Activated T-helper 2 cell treated with anti-CD3 and anti-CD28 coated beads, Interferon-gamma antibody, Interleukin-2, Interleukin-4, amounts not matched to agents 10 μg/mL and 5 μg/mL and 100 μg/mL, durations not matched to agents 14 hours and 24 hours and 36 hours (primary cell): ENCODE results near the gene HARBI1. TPM values are rescaled to one million over a fixed set of nuclear protein-coding genes. Genes with fewer than 3 reads are reported as not detected.

ENCODE experiments used
- DNase-seq: peaks from one replicate; pipeline ENCODE4 v3.0.0; 2021; ENCODE audit warnings: low spot score
- H3K27ac Mint-ChIP-seq: one replicate; pipeline ENCODE4 v1.8.0; 2021; ENCODE audit warnings: mixed read lengths
- H3K27me3 Mint-ChIP-seq: one replicate; pipeline ENCODE4 v1.8.0; 2021; ENCODE audit warnings: low read depth, mixed read lengths
- H3K36me3 Mint-ChIP-seq: one replicate; pipeline ENCODE4 v1.8.0; 2021; ENCODE audit warnings: low read depth, mixed read lengths
- H3K4me1 Mint-ChIP-seq: one replicate; pipeline ENCODE4 v1.8.0; 2021; ENCODE audit warnings: low read depth, mixed read lengths
- H3K4me3 Mint-ChIP-seq: one replicate; pipeline ENCODE4 v1.8.0; 2021; ENCODE audit warnings: low read depth, mild to moderate bottlenecking, moderate library complexity, mixed read lengths
- H3K9me3 Mint-ChIP-seq: one replicate; pipeline ENCODE4 v1.8.0; 2021; ENCODE audit warnings: mixed read lengths
- intact Hi-C: fragments of 100-400 bp; cut with micrococcal nuclease; formaldehyde crosslinking; loops from one replicate; pipeline ENCODE4 v1.15.1; 2023
- total RNA-seq: library from RNA; stranded (reverse); gene quantifications from 2 replicates; pipeline ENCODE4 v1.2.3, GENCODE V29; 2022

The HARBI1 gene
- total RNA-seq, 1 donor from 2014 or later, result 4.7 TPM

DNA sequence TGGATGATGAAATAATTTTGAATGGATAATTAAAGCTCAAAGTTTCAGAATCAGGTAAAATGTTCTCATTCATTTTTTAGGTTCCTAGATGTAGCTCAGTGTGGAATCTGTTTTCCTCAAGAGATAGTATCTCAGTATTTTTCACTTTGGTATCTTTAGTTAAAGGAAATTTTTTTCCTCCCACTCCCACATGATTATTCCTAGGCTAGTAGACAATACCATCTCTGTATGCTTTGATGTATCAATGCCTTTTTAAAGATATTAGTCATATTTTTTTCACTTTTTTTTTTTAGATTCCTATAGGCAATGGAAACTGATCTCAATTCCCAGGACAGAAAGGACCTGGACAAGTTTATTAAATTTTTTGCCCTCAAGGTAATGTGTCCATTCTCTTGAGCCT, 27.0 kb upstream of the HARBI1 start:
- intact Hi-C loops, result no loop called here
- Mint-ChIP-seq H3K4me3 (no peak overlapping the region), H3K9me3 (peaks cover 7% of the 10 kb centered on the region), H3K27ac (no peak overlapping the region), H3K27me3 (no peaks in the 10 kb centered on the region), H3K36me3 (peaks cover 59% of the 10 kb centered on the region), H3K4me1 (peaks cover 8% of the 10 kb centered on the region)
- no peak for DNase-seq

DNA sequence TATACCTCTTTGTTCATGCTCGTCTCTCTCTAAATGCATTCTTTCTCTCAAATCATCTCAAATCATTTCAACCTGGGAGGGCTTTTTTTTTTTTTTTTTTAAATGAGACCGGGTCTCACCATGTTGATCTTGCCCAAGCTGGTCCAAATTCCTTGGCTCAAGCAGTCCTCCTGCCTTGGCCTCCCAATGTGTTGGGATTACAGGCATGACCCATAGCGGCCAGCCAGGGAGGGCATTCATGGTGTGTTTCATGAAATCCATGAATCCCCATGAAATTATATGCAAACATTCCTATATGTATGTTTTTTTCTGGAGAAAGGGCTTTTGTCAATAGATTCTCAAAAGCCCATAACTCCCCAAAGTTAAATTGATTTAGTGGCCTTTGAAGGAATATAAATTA, 26.5 kb upstream of the HARBI1 start:
- Mint-ChIP-seq H3K27ac (no peak overlapping the region), H3K36me3 (peaks cover 61% of the 10 kb centered on the region), H3K9me3 (peaks cover 8% of the 10 kb centered on the region), H3K27me3 (no peaks in the 10 kb centered on the region), H3K4me1 (peaks cover 8% of the 10 kb centered on the region), H3K4me3 (no peak overlapping the region)
- intact Hi-C loops, result no loop called here
- DNase-seq, result no peak

DNA sequence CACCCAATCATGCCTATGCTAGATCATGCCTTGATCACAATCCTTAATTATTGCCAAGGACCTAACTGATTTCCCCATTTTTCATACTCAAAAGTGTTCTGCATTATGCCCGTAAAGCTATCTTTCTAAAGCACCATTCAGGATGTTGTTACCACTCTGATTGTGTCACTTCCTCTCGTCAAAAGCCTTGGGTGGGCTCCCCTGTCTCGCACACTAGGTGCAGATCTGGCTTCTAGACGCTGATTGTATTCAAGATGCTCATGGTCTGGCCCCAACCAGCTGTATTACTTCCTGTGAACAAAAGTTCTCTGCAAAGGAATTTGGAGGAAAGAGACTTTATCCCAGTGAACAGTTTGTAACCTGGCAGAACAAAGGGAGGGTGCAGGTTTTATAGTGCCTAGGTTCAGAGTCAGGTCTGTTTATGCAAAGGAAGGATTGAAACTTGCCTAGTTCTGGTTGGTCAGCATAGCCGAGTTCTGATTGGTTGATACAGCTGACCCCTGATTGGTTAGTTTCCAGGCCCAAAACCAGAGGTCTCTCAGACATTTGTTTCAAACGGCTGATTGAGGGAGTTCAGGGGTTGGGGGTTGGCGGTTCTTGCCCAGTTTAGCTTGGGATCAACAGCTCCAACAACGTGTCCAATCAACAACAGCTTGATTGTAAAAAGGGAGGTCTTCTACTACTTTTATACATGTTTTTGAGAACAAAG, 25.8 kb upstream of the HARBI1 start:
- Mint-ChIP-seq H3K4me3 (no peak overlapping the region), H3K27ac (no peak overlapping the region), H3K9me3 (peaks cover 11% of the 10 kb centered on the region), H3K27me3 (no peaks in the 10 kb centered on the region), H3K36me3 (peaks cover 64% of the 10 kb centered on the region), H3K4me1 (peaks cover 8% of the 10 kb centered on the region)
- no peak for DNase-seq
- intact Hi-C loops, result no loop called here

DNA sequence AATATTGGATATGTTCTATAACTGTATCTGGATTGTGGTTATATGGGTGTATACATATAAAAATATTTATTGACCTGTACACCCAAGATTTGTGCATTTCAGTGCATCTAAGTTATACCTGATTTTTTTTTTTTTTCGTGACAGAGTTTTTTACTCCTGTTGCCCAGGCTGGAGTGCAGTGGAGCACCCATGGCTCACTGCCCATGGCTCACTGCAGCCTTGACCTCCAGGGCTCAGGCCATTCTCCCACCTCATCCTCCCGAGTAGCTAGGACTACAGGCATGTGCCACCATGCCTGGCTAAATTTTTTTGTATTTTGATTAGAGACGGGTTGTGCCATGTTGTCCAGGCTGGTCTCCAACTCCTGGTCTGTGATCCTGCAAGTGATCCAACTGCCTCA, 24.6 kb upstream of the HARBI1 start:
- H3K4me1 Mint-ChIP-seq, result peaks cover 8% of the 10 kb centered on the region
- peaks cover 61% of the 10 kb centered on the region for H3K36me3 Mint-ChIP-seq
- H3K9me3 Mint-ChIP-seq, result peaks cover 11% of the 10 kb centered on the region
- no peak for DNase-seq
- H3K27ac Mint-ChIP-seq, result no peak overlapping the region
- H3K27me3 Mint-ChIP-seq, result no peaks in the 10 kb centered on the region
- intact Hi-C loops, result no loop called here
- H3K4me3 Mint-ChIP-seq, result no peak overlapping the region

DNA sequence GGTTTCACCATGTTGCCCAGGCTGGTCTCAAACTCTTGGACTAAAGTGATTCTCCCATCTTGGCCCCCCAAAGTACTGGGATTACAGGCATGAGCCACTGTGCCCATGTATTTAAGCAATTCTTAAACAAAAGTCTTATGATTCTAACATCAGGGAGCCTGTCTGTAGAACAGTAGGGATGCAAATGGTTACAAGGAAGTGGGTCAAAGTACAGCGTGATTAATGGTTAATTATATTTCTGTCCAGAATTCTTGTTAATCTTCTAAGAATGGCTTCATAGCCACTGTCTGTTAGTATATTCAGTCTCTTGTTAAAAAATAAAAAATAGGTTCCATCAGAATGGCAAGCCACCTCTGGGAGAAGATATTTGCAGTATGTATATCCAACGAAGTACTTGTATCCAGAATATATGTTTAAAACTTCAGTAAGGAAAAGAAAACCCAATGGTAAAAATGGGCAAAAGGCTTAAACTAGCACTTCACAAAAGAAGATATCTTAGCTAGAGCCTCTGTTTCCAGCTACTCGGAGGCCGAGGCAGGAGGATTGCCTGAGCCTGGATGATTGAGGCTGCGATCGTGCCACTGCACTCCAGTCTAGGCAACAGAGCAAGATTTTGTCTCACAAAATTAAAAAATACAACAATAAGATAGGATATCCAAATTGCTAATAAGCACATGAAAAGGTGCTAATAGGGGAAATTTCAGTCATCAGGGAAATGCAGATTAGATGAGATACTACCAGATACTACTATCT, 23.2 kb upstream of the HARBI1 start:
- Mint-ChIP-seq H3K27me3 (no peaks in the 10 kb centered on the region), H3K9me3 (peaks cover 11% of the 10 kb centered on the region), H3K4me1 (peaks cover 8% of the 10 kb centered on the region), H3K27ac (no peak overlapping the region), H3K4me3 (no peak overlapping the region), H3K36me3 (peaks cover 51% of the 10 kb centered on the region)
- intact Hi-C loops, result no loop called here
- no peak for DNase-seq

DNA sequence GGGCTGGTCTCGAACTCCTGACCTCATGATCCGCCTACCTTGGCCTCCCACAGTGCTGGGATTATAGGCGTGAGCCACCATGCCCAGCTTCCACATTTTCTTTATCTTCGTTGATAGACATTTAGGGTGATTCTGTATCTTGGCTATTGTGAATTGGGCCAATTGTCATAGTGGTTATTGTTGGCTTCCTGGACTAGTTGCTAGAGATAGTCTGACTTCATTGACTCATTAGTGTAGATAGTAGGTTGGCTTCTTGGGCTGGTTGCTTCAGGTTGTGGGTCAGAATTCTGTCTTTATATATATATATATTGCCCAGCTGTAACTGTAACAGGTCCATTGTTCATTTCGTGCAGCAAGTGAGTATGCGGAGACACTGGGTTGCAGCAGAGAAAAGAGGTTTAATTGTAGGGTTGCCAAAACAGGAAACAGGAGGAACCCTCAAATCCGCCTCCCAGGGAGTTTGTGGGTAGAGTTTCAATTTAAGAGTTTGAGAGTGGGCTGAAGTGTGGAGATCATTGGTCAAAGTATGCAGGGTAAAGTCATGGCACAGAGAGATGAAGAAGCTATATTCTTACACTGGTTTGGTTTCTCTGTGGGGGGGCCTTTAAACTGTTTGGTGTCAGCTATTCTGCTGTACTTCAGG, 22.3 kb upstream of the HARBI1 start:
- H3K4me1 Mint-ChIP-seq, result peaks cover 8% of the 10 kb centered on the region
- H3K4me3 Mint-ChIP-seq, result no peak overlapping the region

DNA sequence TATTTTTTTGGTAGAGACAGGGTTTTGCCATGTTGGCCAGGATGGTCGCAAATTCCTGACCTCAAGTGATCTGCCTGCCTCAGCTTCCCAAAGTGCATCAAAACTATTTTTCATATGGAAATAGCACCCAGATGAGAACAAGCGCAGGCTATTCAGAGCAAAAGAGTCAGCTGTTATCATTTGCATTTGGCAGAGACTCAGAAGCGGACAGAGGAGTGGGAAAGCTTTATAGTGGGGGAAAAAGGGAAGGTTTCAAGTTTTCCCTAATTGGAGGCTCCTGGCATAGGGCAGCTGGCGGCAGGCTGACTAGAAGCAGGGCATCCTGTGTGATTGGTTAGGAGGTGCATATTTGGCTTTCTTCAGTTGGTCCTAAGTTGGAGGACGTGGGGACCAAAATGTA, 20.5 kb upstream of the HARBI1 start:
- peaks cover 6% of the 10 kb centered on the region for H3K4me1 Mint-ChIP-seq
- DNase-seq, result no peak
- H3K4me3 Mint-ChIP-seq, result no peak overlapping the region
- no peaks in the 10 kb centered on the region for H3K27me3 Mint-ChIP-seq
- intact Hi-C loops, result no loop called here
- peaks cover 32% of the 10 kb centered on the region for H3K36me3 Mint-ChIP-seq
- peaks cover 11% of the 10 kb centered on the region for H3K9me3 Mint-ChIP-seq
- H3K27ac Mint-ChIP-seq, result no peak overlapping the region

More for the DNA sequence above, 22.3 kb upstream of the HARBI1 start:
- no peaks in the 10 kb centered on the region for H3K27me3 Mint-ChIP-seq
- peaks cover 11% of the 10 kb centered on the region for H3K9me3 Mint-ChIP-seq
- DNase-seq, result no peak
- H3K36me3 Mint-ChIP-seq, result peaks cover 44% of the 10 kb centered on the region
- intact Hi-C loops, result no loop called here
- no peak overlapping the region for H3K27ac Mint-ChIP-seq

DNA sequence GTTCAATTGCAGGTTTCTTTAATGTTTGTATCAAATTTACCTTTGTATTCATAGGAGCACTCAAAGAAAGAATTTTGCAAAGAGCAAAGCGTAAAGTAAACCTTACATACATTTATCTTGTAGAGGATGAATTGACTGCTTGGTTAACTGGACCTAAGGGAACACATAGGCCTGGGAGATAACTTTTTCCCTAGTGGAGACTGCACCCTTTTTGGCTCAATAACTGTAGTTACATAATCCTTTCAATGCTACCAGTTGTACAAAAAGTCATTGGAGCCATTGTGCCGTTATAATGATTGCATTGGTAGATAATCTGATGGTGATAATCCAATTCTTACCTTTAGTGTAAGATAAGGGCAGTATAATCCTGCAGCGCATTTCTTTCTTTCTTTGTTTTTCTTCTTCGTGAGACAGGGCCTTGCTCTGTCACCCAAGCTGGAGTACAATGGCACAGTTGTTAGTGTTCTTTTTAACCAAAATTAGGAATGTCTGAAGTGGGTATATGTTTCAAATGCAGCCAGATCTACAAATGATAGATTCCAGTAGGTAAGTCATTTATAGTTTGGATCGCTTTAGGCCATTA, 18.6 kb upstream of the HARBI1 start:
- Mint-ChIP-seq H3K4me1 (peaks cover 6% of the 10 kb centered on the region), H3K9me3 (peaks cover 11% of the 10 kb centered on the region), H3K36me3 (peaks cover 39% of the 10 kb centered on the region), H3K27me3 (no peaks in the 10 kb centered on the region), H3K4me3 (no peak overlapping the region), H3K27ac (no peak overlapping the region)
- intact Hi-C loops, result no loop called here
- no peak for DNase-seq

DNA sequence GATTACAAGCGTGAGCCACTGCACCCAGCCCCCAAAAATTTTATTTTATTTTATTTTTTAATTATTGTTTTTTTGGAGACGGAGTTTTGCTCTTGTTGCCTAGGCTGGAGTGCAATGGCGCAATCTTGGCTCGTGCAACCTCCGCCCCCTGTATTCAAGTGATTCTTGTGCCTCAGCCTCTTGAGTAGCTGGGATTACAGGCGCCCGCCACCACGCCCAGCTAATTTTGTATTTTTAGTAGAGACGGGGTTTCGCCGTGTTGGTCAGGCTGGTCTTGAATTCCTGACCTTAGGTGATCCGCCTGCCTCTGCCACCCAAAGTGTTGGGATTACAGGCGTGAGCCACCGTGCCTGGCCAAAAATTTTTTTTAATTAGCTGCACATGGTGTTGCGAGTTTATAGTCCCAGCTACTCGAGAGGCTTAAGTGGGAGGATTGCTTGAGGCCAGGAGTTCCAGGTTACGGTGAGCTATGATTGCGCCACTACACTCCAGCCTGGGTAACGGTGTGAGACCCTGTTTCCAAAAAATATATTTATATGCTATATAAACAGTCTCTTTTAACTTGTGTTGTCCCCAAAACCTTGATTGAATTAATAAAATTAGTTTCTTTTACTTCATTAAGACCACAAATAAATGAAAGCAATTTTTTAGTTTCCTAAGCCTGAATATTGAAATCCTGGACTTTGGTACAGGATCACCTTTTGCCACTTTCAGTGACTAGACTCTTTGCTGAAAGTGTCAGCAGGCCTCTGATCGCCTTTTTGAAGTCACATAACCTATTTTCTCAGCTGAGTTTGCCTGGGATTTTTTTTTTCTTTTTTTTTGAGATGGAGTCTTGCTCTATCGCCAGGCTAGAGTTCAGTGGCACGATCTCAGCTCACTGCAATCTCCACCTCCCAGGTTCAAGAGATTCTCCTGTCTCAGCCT, 16.5 kb upstream of the HARBI1 start:
- no peak for DNase-seq
- no peak overlapping the region for H3K27ac Mint-ChIP-seq
- no peak overlapping the region for H3K4me3 Mint-ChIP-seq
- no peaks in the 10 kb centered on the region for H3K4me1 Mint-ChIP-seq
- H3K36me3 Mint-ChIP-seq, result peaks cover 31% of the 10 kb centered on the region
- intact Hi-C loops, result no loop called here
- H3K27me3 Mint-ChIP-seq, result no peaks in the 10 kb centered on the region
- peaks cover 3% of the 10 kb centered on the region for H3K9me3 Mint-ChIP-seq

DNA sequence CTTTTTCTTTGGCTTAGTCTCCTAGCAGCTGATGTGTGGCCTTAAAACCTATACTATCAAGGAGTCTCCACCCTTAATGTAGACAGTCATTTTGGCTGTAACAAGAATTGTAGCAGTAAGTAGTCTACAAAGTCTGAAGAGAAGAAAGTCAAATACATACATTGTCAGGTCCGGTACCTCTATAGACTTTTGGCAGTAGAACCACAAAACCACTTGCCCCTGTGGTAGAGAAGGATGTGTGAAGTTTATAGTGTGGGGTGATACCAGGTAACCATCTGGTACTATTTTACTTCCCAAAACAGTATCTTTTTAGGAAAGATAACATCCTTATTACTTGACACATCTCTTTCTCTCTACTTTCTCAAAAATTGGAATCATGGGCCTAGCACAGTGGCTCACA, 15.5 kb upstream of the HARBI1 start:
- no peak for DNase-seq
- Mint-ChIP-seq H3K4me3 (no peak overlapping the region), H3K27ac (no peak overlapping the region), H3K9me3 (no peaks in the 10 kb centered on the region), H3K4me1 (no peaks in the 10 kb centered on the region), H3K27me3 (no peaks in the 10 kb centered on the region), H3K36me3 (peaks cover 26% of the 10 kb centered on the region)
- intact Hi-C loops, result no loop called here

DNA sequence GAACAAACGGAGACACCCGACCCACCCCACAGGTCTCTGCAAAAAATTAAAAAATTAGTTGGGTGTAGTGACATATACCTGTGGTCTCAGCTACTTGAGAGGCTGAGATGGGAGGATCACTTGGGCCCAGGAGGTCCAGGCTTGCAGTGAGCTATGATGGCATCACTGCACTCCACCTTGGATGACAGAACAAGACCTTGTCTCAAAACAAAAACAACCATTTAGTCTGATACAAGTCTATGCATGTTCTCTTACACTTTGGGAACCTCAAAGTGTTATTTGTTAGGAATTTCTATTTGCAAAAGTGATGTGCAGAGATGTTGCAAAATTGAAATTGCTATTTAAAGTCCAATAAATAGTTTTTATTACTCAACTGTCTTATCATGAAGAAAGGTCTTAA, 14.6 kb upstream of the HARBI1 start:
- Mint-ChIP-seq H3K27ac (no peak overlapping the region), H3K27me3 (no peaks in the 10 kb centered on the region), H3K36me3 (peaks cover 24% of the 10 kb centered on the region), H3K4me3 (no peak overlapping the region), H3K9me3 (no peaks in the 10 kb centered on the region), H3K4me1 (no peaks in the 10 kb centered on the region)
- intact Hi-C loops, result no loop called here
- DNase-seq, result no peak

DNA sequence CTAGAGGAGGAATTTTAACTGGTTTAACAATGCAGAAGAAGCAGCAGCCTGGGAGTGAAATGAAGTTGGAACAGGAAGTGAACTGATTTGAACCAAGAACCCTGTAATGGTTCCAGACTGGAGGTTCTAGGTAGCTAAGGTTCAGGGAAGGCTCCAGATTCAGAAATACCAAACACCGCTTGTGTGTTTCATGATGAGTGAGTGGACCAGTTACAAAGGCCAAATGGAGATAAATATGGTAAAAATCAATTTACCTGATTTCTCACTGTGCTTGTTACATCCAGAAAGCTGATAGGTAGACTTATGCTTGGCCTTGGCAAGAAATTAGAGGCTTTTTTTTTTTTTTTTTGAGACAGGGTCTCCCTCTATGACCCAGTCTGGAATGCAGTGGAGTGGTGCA, 13.2 kb upstream of the HARBI1 start:
- Mint-ChIP-seq H3K4me1 (no peaks in the 10 kb centered on the region), H3K4me3 (no peak overlapping the region), H3K27me3 (no peaks in the 10 kb centered on the region), H3K27ac (no peak overlapping the region), H3K9me3 (no peaks in the 10 kb centered on the region), H3K36me3 (peaks cover 31% of the 10 kb centered on the region)
- DNase-seq, result no peak
- intact Hi-C loops, result no loop called here
